ENCODE measurements around the gene UBE2E2.

DNA sequence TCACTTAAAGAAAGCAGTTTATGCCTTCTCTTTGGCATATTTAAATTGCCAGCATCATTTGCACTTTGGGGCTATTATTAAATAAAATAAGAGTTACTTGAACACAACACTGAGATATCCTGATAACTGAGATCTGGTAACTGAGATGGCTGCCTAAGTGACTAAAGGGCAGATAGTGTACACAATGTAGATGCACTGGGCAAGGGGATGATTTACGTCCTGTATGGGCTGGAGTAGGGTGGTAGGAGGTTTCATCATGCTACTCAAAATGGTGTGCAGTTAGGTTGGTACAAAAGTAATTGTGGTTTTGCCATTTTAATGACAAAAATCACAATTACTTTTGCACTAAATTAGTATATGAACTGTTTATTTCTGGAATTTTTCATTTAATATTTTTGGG, 196.1 kb downstream of the UBE2E2 start:
- TF ChIP-seq, protein P1, sequence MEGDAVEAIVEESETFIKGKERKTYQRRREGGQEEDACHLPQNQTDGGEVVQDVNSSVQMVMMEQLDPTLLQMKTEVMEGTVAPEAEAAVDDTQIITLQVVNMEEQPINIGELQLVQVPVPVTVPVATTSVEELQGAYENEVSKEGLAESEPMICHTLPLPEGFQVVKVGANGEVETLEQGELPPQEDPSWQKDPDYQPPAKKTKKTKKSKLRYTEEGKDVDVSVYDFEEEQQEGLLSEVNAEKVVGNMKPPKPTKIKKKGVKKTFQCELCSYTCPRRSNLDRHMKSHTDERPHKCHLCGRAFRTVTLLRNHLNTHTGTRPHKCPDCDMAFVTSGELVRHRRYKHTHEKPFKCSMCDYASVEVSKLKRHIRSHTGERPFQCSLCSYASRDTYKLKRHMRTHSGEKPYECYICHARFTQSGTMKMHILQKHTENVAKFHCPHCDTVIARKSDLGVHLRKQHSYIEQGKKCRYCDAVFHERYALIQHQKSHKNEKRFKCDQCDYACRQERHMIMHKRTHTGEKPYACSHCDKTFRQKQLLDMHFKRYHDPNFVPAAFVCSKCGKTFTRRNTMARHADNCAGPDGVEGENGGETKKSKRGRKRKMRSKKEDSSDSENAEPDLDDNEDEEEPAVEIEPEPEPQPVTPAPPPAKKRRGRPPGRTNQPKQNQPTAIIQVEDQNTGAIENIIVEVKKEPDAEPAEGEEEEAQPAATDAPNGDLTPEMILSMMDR (optimal IDR thresholded peaks at IDR 0.05 in 1 of 3, IDR thresholded peaks at IDR 0.05 in 1 of 3, conservative IDR thresholded peaks at IDR 0.05 in 1 of 3; ENCODE audit: extremely low read depth in 1 of 3, insufficient read depth in 2 of 3, low read length in 3 of 3) = no peak
- no peak for TF ChIP-seq EZH2 (IDR thresholded peaks at IDR 0.05; ENCODE audit: low read length)

All from keratinocyte (primary cell).